8988T (cell line): ENCODE data around the gene PLEKHA6.
"Not testable (repeated sequence)": the region's sequence is repeated elsewhere in the genome, so short reads cannot be mapped to it uniquely, and the experiment has no call there.

Source experiments
- DNase-seq: peaks from one replicate; pipeline ENCODE4 v3.0.0; 2011

Gene PLEKHA6

GRCh38 chr1:204334455-204334854, 25.3 kb downstream of the PLEKHA6 start:
- DNase-seq, result no peak

DNA sequence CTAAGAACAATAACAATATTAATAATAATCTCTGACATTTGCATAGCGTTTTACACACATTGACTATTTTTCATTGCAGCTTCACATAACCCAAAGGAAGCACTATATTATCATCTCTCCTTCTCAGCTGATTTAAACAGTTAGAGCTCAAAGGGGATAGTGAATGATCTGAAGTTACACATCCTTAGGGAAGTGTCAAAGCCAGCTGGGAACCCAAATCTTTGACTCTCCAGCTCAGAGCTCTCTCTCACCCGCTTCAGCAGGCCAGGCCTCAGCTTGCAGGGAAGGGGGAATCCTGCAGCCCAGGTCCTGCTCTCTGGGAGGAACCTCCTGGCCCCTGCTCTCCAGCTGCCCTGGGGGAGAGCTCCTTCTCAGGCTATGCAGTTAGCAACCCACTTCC, 26.3 kb downstream of the PLEKHA6 start:
- DNase-seq, result no peak

- no peak for DNase-seq
Observed at GRCh38 chr1:204331847-204332487, 27.8 kb downstream of the PLEKHA6 start.

DNA sequence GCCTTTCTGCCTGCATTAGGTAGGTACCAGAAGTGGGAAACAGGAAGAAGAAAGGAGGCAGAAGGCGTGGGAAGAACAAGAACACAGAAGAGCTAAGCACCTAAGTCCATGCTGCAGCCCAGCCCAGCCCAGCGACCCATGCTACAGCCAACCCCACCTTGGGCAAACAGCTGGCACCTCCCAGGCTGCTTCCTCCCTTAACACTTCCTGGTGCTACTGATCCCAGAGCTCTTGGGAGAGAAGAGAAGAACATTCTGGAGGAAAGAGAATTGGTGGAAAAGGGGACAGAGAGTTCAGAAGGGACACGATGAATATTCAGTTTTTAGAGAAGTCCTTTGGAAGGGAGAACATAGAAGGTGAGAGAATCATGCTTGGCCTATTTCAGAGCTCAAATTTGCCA, 28.5 kb downstream of the PLEKHA6 start:
- DNase-seq, result no peak

DNA sequence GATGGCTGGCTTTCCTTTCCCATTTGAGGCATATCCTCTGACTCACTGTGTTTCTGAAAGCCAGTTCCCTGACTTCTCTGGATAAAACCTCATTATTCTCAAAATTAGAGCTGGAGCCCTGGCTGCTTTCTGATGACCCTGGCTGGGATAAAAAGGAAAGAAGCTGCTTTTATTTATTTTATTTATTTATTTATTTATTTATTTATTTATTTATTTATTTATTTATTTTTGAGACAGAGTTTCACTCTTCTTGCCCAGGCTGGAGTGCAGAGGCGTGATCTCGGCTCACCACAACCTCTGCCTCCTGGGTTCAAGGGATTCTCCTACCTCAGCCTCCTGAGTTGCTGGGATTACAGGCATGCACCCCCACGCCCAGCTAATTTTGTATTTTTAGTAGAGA, 31.9 kb downstream of the PLEKHA6 start:
- DNase-seq, result not testable (repeated sequence)

DNA sequence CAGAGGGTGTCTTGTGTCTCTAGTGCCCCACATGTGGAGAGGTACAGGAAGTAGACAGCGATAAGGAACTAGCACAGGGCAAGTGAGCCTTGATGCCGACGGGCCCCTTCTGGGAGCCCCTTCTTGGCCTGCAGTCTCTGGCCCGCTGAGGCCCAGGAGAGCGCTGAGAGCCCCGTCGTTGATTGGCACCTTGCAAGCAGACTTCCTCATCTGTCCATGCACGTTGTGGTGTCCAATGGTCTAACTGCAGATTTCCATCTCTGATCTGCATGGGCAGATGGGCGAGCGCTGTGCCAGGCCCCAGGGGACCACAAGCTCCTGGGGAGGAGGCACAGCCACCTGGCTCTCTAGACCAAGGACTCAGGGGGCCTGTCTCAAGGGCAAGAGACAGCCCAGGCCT, 32.4 kb downstream of the PLEKHA6 start:
- no peak for DNase-seq

DNA sequence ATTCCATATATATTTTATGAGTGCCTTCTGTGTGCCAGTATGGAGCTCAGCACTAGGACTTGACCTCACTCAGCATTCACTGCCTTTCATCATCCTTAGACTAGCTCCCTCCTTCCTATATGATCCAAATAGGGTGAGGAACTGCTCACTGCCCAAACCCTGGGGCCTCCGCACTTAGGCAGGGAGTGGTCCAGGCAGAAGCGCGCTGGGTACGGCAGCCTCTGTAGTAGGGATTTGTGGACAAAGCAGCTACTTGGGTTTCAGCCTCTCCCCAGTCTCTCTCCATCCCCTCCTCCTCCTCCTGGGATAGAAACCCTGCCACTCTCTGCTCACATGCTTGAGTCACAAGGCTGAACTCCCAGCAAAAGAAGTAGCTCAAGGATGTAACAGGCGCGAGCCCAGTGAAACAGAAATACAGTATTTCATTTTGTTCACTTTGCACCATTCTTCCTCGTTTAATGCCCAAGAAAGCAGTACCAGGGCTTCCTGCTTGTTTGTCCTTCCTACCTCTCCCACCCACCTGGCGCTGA, 32.9 kb downstream of the PLEKHA6 start:
- DNase-seq, result no peak

DNA sequence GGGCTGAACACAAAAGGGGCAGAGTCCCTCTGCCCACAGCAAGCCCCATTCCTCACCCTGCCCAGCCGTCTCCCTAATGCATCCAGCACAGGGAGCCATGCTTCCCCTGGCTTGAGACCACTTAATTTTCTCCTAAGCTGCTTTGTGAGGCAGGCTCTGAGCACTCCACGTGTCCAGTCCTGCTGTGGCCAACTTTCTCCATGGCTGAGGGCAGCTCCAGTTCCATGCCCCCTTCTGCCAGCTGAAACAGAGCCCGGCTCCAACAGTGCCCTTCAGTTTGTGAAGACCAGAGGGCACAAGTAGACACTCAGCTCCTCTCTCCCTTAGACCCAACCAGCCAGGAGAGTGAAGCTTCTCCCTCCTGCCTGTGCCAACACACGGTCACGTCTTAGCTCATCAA, 33.8 kb downstream of the PLEKHA6 start:
- no peak for DNase-seq

DNA sequence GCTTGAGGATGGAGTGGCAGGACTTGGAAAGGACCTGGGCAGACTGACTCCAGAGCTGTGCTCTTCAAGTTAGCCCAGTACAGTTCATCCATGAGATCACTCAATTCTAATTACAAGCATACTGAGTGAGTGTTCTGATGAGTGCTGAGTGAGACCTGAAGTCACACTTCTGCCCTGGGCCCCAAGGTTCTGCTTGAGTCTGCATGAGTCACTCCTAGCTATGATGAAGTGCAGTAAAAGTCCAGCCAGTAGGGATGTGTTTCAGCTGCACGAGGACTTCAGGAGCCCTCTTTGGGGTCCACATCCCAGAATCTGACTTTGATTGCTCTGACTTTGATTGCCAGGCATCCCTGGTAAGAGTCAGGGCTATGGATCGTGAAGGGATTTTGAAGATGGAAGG, 35.8 kb downstream of the PLEKHA6 start:
- no peak for DNase-seq

GRCh38 chr1:204322339-204322868, 37.3 kb downstream of the PLEKHA6 start:
- DNase-seq, result no peak

- DNase-seq, result no peak
Observed at GRCh38 chr1:204321665-204322064, 38.1 kb downstream of the PLEKHA6 start.

DNA sequence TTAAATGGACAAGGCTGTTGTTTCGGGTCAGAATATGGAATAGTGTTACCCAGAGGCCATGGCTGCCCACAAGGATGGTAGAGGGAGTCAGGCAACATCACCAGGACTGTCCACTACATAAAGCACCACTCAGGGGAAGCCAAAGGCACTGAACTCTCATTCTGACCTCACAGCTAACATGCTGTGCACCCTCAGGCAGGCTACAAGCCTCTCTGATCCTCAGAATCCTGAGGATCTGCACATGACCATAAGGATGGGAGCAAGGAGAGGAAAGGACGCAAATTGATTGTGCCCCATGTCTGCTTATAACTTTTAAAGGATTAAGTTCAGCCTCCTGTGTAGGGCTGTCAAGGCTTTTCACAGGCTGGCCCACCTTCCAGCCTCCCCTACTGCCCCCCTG, 38.7 kb downstream of the PLEKHA6 start:
- no peak for DNase-seq

DNA sequence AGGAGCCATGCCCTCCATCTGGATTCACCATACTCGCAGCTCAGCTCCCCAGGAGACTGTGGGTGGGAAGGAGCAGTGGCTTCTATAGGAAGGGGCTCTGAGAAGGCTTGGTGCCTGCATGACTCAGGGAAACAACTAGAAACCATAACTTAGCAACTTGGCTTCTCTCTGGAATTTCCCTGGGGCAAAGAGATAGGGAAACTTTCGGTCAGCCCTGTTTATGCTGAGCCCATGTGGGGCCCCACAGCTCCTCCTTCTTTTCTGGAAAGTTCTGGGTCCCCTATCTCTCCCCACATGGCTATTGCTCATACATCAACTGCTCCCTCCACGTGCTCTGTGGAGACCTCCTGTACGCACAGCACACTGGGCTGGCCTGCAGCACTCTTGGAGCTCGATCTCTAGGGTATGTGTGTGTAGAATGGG, 39.3 kb downstream of the PLEKHA6 start:
- no peak for DNase-seq

DNA sequence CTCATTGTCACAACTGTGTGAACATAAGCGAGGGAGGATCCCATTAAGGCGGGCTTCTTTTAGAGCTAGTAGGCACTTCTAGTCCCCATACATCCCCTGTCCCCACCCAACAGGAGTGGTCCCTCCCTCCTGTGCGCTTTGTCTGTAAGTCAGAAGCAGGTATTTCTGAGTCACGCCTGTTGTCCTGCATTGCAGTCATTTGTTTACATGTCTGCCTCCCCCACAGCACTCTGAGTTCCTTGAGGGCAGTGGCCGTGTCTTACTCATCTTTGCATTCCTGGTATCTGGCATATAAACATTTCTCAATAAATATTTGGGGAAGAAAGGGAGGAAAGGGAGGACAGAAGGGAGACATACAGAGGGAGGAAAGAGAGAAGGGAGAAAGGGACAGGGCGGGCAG, 40.3 kb downstream of the PLEKHA6 start:
- no peak for DNase-seq

DNA sequence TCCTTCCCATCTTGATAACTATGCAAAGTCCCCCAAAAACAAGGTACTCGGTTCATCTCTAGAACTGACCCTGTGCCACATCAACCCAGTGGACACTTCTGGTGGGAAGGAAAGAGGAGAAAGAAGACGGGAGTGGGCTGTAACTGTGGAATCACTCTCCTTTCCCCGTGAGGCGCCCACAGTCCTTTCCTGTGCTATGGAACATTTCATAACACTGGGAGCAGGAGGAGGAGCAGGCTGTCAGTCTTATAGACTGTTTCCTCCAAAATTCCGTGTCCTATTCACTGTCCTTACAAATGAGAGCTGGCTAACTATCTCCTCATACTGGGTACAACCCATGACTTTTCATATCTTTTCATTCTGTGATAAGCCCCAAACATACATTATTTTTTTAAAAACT, 40.7 kb downstream of the PLEKHA6 start:
- no peak for DNase-seq

DNA sequence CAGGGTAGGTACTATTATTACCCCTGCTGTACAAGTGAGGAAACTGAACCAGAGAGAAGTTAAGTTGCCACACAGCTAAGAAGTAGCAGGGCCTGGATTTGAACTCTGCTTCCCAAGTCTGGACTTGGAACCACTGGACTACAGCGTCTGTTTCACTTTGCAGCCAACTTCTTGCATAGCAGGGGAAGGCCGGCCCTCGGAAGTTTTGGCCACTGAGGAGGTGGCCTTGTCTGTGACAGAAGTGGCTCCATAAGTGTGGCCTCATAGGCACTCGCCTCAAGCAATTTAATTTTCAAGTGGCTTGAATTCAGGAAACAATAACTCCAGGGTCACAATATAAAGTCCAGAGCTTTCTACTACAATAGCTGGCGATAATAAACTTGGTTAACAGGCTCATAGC, 41.4 kb downstream of the PLEKHA6 start:
- no peak for DNase-seq

DNA sequence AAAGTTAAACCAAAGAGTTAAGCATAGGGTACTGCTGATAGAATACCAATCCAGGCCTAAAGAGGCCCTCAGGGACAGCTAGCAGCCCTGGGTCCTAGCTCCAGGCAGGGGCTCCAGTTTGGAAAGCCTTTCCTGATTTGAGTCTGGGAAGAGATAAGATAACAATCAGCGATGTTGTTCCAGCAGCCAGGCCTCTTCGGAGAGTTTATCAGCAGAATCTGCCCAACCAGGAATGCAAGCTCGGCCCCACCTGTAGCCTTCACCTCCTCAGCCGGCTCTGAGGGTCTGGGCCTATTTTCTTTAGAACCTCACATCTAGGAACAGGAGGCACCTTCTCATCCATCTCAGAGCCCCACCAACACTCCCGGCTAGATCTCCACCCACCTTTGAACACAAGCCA, 42.6 kb downstream of the PLEKHA6 start:
- no peak for DNase-seq

DNA sequence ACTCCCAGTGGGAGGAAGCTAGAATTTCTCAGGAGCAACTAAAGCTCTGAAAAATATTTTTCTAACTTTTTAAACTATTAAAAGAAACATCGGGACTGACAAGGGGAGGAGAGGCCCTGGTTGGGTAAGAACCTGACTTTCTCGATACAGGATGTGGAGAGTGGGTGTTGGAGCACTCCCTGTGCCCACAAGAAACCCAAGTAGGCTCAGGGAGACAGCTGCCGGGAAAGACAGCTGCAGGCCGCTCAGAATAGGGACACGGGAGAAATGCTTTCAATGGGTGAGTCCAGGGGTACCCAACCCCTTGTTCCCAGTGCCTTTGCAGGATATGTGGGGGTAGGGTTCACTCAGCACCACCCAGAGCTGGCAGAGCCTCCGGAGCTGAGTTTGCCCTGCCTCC, 43.6 kb downstream of the PLEKHA6 start:
- no peak for DNase-seq

- DNase-seq, result no peak
Observed at GRCh38 chr1:204314893-204315658, 44.7 kb downstream of the PLEKHA6 start.

- no peak for DNase-seq
Observed at GRCh38 chr1:204314171-204314892, 45.4 kb downstream of the PLEKHA6 start.

DNA sequence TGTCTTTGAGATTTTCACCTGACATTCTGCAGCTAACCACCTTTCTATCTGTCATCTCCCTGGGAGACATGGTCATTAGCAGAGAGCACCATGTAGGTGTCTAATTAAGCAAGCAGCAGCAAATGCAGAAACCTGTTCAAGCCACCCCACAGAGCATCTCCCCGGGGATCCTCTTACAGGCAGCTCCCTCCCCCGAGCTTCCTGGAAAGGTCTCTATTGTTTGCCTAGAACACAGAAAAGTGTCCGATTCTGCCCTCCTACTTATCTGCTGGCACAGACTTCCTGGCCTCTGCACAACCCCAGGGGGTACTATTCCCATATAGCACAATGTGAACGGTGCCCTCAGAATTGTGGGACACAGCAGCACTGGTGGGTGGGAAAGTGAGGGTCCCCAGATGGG, 46.1 kb downstream of the PLEKHA6 start:
- no peak for DNase-seq

DNA sequence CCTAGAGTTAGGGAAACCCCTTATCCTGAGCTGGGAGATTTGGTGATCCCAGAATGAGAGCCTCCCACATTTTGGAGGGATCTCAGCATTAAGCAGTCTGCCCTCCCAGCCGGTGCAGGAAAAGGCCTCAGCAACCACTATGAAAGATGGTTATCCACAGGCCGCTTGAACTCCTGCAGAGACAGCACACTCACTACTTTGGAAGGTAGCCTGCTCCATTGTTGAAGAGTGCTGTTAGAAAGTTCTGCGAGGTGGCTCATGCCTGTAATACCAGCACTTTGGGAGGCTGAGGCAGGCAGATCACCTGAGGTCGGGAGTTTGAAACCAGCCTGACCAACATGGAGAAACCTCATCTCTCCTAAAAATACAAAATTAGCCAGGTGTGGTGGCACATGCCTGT, 48.8 kb downstream of the PLEKHA6 start:
- not testable (repeated sequence) for DNase-seq

- no peak for DNase-seq
Observed at GRCh38 chr1:204308023-204308628, 51.6 kb downstream of the PLEKHA6 start.
